Chondrocyte (in vitro differentiated cells): ENCODE data around the gene TP63. TPM values are rescaled to one million over a fixed set of nuclear protein-coding genes. Genes with fewer than 3 reads are reported as not detected.

Experiments
- DNase-seq: peaks from one replicate; pipeline ENCODE4 v3.0.0; 2021; ENCODE audit warnings: mixed read lengths, low spot score
- H3K27ac Mint-ChIP-seq: one replicate; pipeline ENCODE4 v1.8.0; 2021; ENCODE audit warnings: mild to moderate bottlenecking, moderate library complexity, mixed read lengths; ENCODE audit not compliant: unreplicated experiment
- H3K27me3 Mint-ChIP-seq: 2 replicates; pipeline ENCODE4 v1.8.0; 2021; ENCODE audit warnings: low read depth, mixed read lengths
- H3K36me3 Mint-ChIP-seq: 2 replicates; pipeline ENCODE4 v1.8.0; 2021; ENCODE audit warnings: low read depth, mixed read lengths
- H3K4me1 Mint-ChIP-seq: 2 replicates; pipeline ENCODE4 v1.8.0; 2021; ENCODE audit warnings: low read depth, mild to moderate bottlenecking, mixed read lengths
- H3K4me3 Mint-ChIP-seq: one replicate; pipeline ENCODE4 v1.8.0; 2021; ENCODE audit warnings: mild to moderate bottlenecking, moderate library complexity, mixed read lengths; ENCODE audit not compliant: unreplicated experiment
- H3K9me3 Mint-ChIP-seq: 2 replicates; pipeline ENCODE4 v1.8.0; 2021; ENCODE audit warnings: low read depth, mixed read lengths
- CTCF ChIP-seq: fragments of 200-600 bp; sonication (generic); IDR thresholded peaks from 2 replicates; pipeline ENCODE4 v1.5.0; 2021; ENCODE audit warnings: antibody characterized with exemption, mild to moderate bottlenecking, moderate library complexity
- total RNA-seq: library from RNA; stranded (reverse); gene quantifications from 3 replicates; pipeline ENCODE4 v1.2.1, GENCODE V29; 2021

TP63 gene
- total RNA-seq, 1 donor from 2014 or later, result not detected

DNA sequence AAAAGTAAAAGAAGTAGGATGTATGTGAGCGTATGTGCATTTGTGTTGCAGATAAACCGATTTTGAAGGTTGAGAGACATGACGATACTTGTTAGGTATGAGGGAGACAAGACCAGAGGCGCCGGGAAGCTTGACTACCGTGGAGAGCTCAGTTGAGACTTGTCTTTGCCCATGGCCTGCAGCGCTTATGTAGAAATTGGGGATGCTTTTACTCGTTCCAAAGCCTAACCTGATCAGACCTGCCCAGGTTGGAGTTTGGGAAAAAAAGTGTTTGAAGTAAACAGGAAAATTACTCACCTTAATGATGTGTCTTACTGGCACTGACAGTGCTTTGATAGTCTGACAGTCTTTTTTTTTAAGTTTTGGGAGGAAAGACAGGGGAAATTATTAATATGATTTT lies 202.8 kb downstream of the TP63 start:
- no peak overlapping the region for H3K27ac Mint-ChIP-seq
- no peak overlapping the region for H3K4me3 Mint-ChIP-seq
- H3K4me1 Mint-ChIP-seq, result no peaks in the 10 kb centered on the region
- H3K36me3 Mint-ChIP-seq, result no peaks in the 10 kb centered on the region
- no peak for DNase-seq
- no peaks in the 10 kb centered on the region for H3K9me3 Mint-ChIP-seq
- peaks cover 13% of the 10 kb centered on the region for H3K27me3 Mint-ChIP-seq
- TF ChIP-seq CTCF, result no peak

DNA sequence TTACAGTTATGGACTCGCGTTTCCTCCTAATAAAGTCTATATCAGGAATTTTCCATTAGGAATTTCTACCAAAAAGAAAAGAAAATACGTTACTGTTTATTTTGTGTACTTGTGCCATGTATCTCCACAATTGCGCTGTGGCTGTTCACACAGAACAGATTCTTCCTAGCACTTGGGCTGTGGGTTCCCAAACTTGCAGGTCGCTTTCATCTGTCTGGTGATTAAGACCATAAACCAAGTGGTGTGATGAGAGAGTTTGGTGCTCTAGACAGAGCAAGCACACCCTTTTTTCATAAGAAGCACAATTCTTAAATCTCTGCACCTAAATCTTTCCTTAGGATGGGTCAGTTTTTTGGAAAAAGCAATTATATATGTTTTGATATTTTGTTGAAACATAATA lies 203.3 kb downstream of the TP63 start:
- Mint-ChIP-seq H3K27me3 (peaks cover 13% of the 10 kb centered on the region), H3K9me3 (no peaks in the 10 kb centered on the region), H3K27ac (no peak overlapping the region), H3K4me3 (no peak overlapping the region), H3K4me1 (peaks cover 4% of the 10 kb centered on the region), H3K36me3 (no peaks in the 10 kb centered on the region)
- no peak for DNase-seq
- TF ChIP-seq CTCF, result no peak

DNA sequence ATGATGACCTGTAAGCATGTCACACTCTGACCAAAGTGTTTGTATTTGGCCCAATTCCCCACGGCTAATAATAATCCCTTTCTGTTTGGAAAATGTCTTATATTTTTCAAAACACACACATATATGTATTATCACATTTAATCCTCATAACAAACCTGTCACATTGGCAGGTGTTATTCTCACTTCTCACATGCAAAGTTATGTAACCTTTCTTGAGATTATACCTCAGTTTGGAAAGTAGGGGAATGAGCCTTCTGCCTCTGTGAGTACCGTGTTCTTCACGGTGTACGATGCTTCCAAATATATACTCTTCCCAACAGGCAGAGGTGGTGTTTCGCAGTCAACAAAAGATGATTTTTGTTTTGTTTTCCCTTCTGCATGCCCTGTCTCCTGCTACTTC lies 205.6 kb downstream of the TP63 start:
- Mint-ChIP-seq H3K27ac (no peak overlapping the region), H3K4me1 (peaks cover 14% of the 10 kb centered on the region), H3K4me3 (no peak overlapping the region), H3K9me3 (no peaks in the 10 kb centered on the region), H3K36me3 (no peaks in the 10 kb centered on the region), H3K27me3 (peaks cover 13% of the 10 kb centered on the region)
- TF ChIP-seq CTCF, result no peak
- no peak for DNase-seq

- Mint-ChIP-seq H3K4me1 (peaks cover 14% of the 10 kb centered on the region), H3K36me3 (no peaks in the 10 kb centered on the region), H3K4me3 (no peak overlapping the region), H3K27ac (no peak overlapping the region), H3K9me3 (no peaks in the 10 kb centered on the region), H3K27me3 (peaks cover 13% of the 10 kb centered on the region)
- no peak for TF ChIP-seq CTCF
- DNase-seq, result no peak
Observed at GRCh38 chr3:189838291-189838690, 207.1 kb downstream of the TP63 start.

DNA sequence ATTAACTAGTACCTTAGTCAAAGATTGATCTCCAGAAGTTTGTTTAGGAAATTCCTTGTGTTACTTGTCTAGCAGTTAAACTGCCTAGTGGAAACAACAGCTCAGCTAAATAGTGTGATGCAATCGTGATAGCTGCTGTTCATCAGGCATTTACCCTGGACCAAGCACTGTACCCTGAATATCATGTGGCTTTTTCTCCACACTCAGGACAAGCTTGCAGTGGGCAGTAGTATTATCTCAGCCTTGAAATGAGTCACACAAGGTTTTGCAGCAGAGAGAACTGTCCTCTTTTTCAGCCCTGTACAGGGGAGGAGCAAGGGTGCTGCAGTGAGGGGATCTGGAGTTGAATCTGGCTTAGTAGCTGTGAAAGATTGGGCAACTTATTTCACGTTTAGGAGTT lies 208.4 kb downstream of the TP63 start:
- Mint-ChIP-seq H3K4me1 (peaks cover 14% of the 10 kb centered on the region), H3K27ac (no peak overlapping the region)
- no peak for DNase-seq

More for the DNA sequence above, 208.4 kb downstream of the TP63 start:
- TF ChIP-seq CTCF, result no peak
- H3K4me3 Mint-ChIP-seq, result no peak overlapping the region
- no peaks in the 10 kb centered on the region for H3K36me3 Mint-ChIP-seq
- H3K27me3 Mint-ChIP-seq, result peaks cover 13% of the 10 kb centered on the region
- no peaks in the 10 kb centered on the region for H3K9me3 Mint-ChIP-seq
